ENCODE results near the gene RAB3GAP2. TPM values are rescaled to one million over a fixed set of nuclear protein-coding genes. Genes with fewer than 3 reads are reported as not detected.
"Not testable (repeated sequence)": the region's sequence is repeated elsewhere in the genome, so short reads cannot be mapped to it uniquely, and the experiment has no call there.

The RAB3GAP2 gene
- total RNA-seq, 4 donors from 2014 or later = 13.8 to 28.0 (median 20.4) TPM

GRCh38 chr1:220239966-220240365 is 32.3 kb downstream of the RAB3GAP2 start:
- no peak for DNase-seq
- peaks cover 0 to 2% (median 0%) of the 10 kb centered on the region in 3 donors for H3K9me3 ChIP-seq
- intact Hi-C loops (cut with DNase I) = no loop called here
- H3K4me3 ChIP-seq = no peak overlapping the region
- no peaks in the 10 kb centered on the region for H3K4me1 ChIP-seq
- H3K27me3 ChIP-seq = no peaks in the 10 kb centered on the region
- WGBS, 2 donors = 86 to 87% methylated on average over 3 of the region's 3 CpGs
- no peak overlapping the region for H3K27ac ChIP-seq
- TF ChIP-seq POLR2A (IDR thresholded peaks at IDR 0.05) (no peak), CTCF (IDR thresholded peaks at IDR 0.05) (no peak)
- no peaks in the 10 kb centered on the region for H3K36me3 ChIP-seq

- H3K27me3 ChIP-seq = no peaks in the 10 kb centered on the region
- H3K9me3 ChIP-seq = no peaks in the 10 kb centered on the region
- no peak for TF ChIP-seq CTCF (IDR thresholded peaks at IDR 0.05)
- H3K36me3 ChIP-seq = no peaks in the 10 kb centered on the region
- intact Hi-C loops (cut with DNase I) = no loop called here
- no peak overlapping the region for H3K4me3 ChIP-seq
- DNase-seq = no peak
- H3K4me1 ChIP-seq = no peaks in the 10 kb centered on the region
- no peak overlapping the region for H3K27ac ChIP-seq
- WGBS, 2 donors = 94% methylated on average over 5 of the region's 5 CpGs
These were observed 33.0 kb downstream of the RAB3GAP2 start for GRCh38 chr1:220239213-220239612.

- WGBS, 2 donors = 97 to 98% methylated on average over 7 to 9 of the region's 9 CpGs
- DNase-seq; H3K27ac ChIP-seq; H3K9me3 ChIP-seq; H3K4me3 ChIP-seq; intact Hi-C loops (cut with DNase I); H3K27me3 ChIP-seq; H3K4me1 ChIP-seq: not testable (repeated sequence)
- H3K36me3 ChIP-seq = peaks cover 0 to 14% (median 0%) of the 10 kb centered on the region in 3 donors
These were observed 36.0 kb downstream of the RAB3GAP2 start for GRCh38 chr1:220236278-220236677.

DNA sequence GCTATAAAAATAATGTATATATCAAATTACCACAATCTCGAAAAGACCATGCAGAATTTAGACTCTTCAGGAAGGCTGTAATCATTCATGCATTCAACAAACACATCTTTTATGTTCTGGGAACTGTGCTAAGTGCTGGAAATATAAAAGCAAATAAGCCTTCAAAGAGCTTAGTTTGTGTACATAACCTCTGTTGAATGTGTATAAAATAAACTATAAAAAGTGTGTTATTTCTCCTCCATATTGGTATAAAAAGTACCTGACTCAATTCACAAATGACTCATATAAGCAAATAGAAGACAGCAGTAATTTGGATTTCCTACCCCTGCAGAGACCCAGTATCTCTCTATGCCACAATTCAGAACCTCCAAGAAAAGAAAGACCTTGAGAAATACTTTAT is 36.8 kb downstream of the RAB3GAP2 start:
- no peak overlapping the region for H3K4me3 ChIP-seq
- WGBS, 2 donors = 57 to 58% methylated on average over 1 of the region's 1 CpG
- no peak overlapping the region for H3K27ac ChIP-seq
- H3K9me3 ChIP-seq = no peaks in the 10 kb centered on the region
- TF ChIP-seq CTCF (IDR thresholded peaks at IDR 0.05) (no peak), POLR2A (IDR thresholded peaks at IDR 0.05) (no peak)
- no peaks in the 10 kb centered on the region for H3K4me1 ChIP-seq
- H3K36me3 ChIP-seq = peaks cover 0 to 22% (median 0%) of the 10 kb centered on the region in 3 donors
- no peak for DNase-seq
- no peaks in the 10 kb centered on the region for H3K27me3 ChIP-seq
- intact Hi-C loops (cut with DNase I) = no loop called here

GRCh38 chr1:220233927-220234326 is 38.3 kb downstream of the RAB3GAP2 start:
- Histone ChIP-seq H3K4me1 (no peaks in the 10 kb centered on the region), H3K27me3 (no peaks in the 10 kb centered on the region), H3K27ac (no peak overlapping the region), H3K4me3 (no peak overlapping the region), H3K9me3 (no peaks in the 10 kb centered on the region), H3K36me3 (peaks cover 0 to 28% (median 0%) of the 10 kb centered on the region in 3 donors)
- no peak for DNase-seq
- intact Hi-C loops (cut with DNase I) = no loop called here
- TF ChIP-seq POLR2A (IDR thresholded peaks at IDR 0.05) (no peak), CTCF (IDR thresholded peaks at IDR 0.05) (no peak)
- 93 to 94% methylated on average over 3 of the region's 3 CpGs for WGBS, 2 donors

DNA sequence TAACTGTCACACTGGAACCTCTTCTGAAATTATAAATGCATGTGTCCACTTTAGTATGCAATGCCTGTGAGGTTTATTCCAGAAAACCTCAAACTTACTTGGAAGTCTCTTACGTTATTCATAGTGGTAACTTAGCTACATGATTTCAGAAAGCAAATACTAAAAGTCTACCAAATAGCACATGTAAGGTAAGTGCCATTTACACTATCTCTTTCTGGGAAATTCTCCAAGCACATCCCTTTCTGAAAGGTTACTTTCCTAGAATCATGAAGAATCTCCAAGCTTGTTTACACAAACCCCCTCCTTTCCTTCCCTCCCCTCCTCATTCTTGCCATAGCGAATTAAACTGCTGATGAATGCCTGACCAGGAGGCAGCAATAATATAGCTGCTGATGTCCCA is 42.5 kb downstream of the RAB3GAP2 start:
- TF ChIP-seq CTCF (IDR thresholded peaks at IDR 0.05) (no peak), POLR2A (IDR thresholded peaks at IDR 0.05) (no peak)
- Histone ChIP-seq H3K4me3 (no peak overlapping the region), H3K36me3 (peaks cover 0 to 47% (median 0%) of the 10 kb centered on the region in 3 donors), H3K9me3 (no peaks in the 10 kb centered on the region), H3K27ac (no peak overlapping the region), H3K27me3 (no peaks in the 10 kb centered on the region), H3K4me1 (peaks cover 0 to 9% (median 0%) of the 10 kb centered on the region in 3 donors)
- no peak for DNase-seq
- intact Hi-C loops (cut with DNase I) = no loop called here
- WGBS, 2 donors = 84 to 88% methylated on average over 2 of the region's 2 CpGs

All from esophagus squamous epithelium (tissue), 5 donors.